MM.1S (cell line): ENCODE measurements around the gene ZNF320.
"Not testable (repeated sequence)": the region's sequence is repeated elsewhere in the genome, so short reads cannot be mapped to it uniquely, and the experiment has no call there.

Source experiments
- CTCF ChIP-seq: fragments of 300-600 bp; sonication (generic); IDR thresholded peaks from 2 replicates; pipeline ENCODE4 v1.5.1; 2016; ENCODE audit warnings: antibody characterized with exemption, low read length, mixed read lengths
- EZH2 ChIP-seq: fragments of 300-600 bp; sonication (generic); optimal IDR thresholded peaks from 2 replicates; pipeline ENCODE3; 2017; ENCODE audit warnings: low read depth, mild to moderate bottlenecking, antibody characterized with exemption, low read length, mixed read lengths
- EZH2phosphoT487 ChIP-seq: fragments of 300-600 bp; sonication (generic); IDR thresholded peaks from 2 replicates; pipeline ENCODE4 v1.6.1; 2018; ENCODE audit warnings: antibody characterized with exemption, low read length

- TF ChIP-seq CTCF, EZH2phosphoT487, EZH2: not testable (repeated sequence)
Observed at GRCh38 chr19:52857378-52858191, 39.9 kb downstream of the ZNF320 start, which contains the start of gene ZNF468.
